Measurements from ENCODE around the gene ZFHX2. TPM values are rescaled to one million over a fixed set of nuclear protein-coding genes. Genes with fewer than 3 reads are reported as not detected.

ZFHX2 gene
- total and polyA plus RNA-seq, 2 of the 13 experiments (the other 11 are each of a cell fraction or from before 2014, with no cell fraction given), result 0.17 to 0.44 TPM

- TF ChIP-seq, protein P1, sequence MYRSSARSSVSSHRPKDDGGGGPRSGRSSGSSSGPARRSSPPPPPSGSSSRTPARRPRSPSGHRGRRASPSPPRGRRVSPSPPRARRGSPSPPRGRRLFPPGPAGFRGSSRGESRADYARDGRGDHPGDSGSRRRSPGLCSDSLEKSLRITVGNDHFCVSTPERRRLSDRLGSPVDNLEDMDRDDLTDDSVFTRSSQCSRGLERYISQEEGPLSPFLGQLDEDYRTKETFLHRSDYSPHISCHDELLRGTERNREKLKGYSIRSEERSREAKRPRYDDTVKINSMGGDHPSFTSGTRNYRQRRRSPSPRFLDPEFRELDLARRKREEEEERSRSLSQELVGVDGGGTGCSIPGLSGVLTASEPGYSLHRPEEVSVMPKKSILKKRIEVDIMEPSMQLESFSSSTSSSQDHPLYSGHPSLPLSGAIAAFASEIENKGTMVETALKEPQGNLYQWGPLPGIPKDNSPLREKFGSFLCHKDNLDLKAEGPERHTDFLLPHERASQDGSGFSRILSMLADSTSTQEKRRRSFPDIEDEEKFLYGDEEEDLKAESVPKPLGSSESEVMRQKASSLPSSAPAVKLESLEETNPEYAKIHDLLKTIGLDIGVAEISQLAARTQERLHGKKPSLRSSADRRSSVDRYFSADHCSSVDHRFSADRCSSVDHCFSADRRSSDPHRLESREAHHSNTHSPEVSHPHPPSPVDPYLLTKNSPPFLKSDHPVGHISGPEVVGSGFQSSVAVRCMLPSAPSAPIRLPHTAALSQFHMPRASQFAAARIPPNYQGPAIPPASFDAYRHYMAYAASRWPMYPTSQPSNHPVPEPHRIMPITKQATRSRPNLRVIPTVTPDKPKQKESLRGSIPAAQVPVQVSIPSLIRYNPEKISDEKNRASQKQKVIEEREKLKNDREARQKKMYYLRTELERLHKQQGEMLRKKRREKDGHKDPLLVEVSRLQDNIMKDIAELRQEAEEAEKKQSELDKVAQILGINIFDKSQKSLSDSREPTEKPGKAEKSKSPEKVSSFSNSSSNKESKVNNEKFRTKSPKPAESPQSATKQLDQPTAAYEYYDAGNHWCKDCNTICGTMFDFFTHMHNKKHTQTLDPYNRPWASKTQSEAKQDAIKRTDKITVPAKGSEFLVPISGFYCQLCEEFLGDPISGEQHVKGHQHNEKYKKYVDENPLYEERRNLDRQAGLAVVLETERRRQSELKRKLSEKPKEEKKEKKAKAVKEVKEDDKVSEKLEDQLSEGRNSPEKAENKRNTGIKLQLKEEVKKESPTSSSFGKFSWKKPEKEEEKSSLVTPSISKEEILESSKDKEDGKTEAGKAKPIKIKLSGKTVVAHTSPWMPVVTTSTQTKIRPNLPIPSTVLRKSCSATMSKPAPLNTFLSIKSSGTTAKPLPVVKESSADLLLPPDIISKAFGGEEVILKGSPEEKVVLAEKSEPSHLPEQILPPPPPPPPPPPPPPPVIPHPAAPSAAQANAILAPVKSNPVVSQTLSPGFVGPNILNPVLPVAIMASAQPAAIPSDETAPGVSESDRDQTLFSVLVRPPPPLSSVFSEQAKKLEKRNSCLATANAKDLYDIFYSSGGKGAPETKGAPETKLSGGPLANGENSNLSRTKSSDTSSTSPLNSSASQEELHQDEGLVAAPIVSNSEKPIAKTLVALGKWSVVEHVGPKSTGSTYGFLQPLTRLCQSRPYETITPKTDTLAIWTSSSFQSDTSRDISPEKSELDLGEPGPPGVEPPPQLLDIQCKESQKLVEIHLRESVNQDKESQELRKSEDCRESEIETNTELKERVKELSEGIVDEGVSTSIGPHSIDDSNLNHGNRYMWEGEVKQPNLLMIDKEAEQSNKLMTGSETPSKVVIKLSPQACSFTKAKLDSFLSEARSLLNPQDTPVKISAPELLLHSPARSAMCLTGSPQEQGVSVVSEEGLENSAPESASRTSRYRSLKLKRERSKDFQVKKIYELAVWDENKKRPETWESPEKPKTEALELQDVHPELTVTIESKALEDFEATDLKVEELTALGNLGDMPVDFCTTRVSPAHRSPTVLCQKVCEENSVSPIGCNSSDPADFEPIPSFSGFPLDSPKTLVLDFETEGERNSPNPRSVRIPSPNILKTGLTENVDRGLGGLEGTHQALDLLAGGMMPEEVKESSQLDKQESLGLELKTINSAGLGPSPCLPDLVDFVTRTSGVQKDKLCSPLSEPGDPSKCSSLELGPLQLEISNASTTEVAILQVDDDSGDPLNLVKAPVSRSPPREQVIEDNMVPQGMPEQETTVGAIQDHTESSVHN (CRISPR knock-in tag; IDR thresholded peaks at IDR 0.05), result 0 out of 2 replicates have a peak, but pooled peaks have one; percentile 46
- TF ChIP-seq RBAK (CRISPR knock-in tag; IDR thresholded peaks at IDR 0.05) (no peak), DMTF1 (CRISPR knock-in tag; IDR thresholded peaks at IDR 0.05) (0 out of 2 replicates have a peak, but pooled peaks have one; percentile 45), HNF4A (CRISPR knock-in tag; IDR thresholded peaks at IDR 0.05) (peak; percentile 72), ZNF3 (CRISPR knock-in tag; IDR thresholded peaks at IDR 0.05) (no peak), ZNF577 (CRISPR knock-in tag; IDR thresholded peaks at IDR 0.05; ENCODE audit: borderline replicate concordance, low read depth) (0 out of 2 replicates have a peak, but pooled peaks have one; percentile 62), CEBPZ (IDR thresholded peaks at IDR 0.05; ENCODE audit: low read length) (0 out of 2 replicates have a peak, but pooled peaks have one; percentile 11), ZNF644 (CRISPR knock-in tag; IDR thresholded peaks at IDR 0.05; ENCODE audit: low read depth) (peak; percentile 65; the same call in 1 of the 2 replicates), ZNF556 (CRISPR knock-in tag; IDR thresholded peaks at IDR 0.05; ENCODE audit: borderline replicate concordance) (peak; percentile 75; the same call in 1 of the 2 replicates), JUN (CRISPR knock-in tag; IDR thresholded peaks at IDR 0.05) (no peak), ZBTB46 (CRISPR knock-in tag; IDR thresholded peaks at IDR 0.05; ENCODE audit: borderline replicate concordance) (0 out of 2 replicates have a peak, but pooled peaks have one; percentile 89), IRF1 (CRISPR knock-in tag; IDR thresholded peaks at IDR 0.05; ENCODE audit: low read depth) (0 out of 2 replicates have a peak, but pooled peaks have one; percentile 28)
These were observed 57.3 kb downstream of the ZFHX2 start (continued) for GRCh38 chr14:23494223-23494622.

Measured in HepG2 (cell line).